HFFc6 (cell line): ENCODE measurements around the gene MBLAC1. TPM values are rescaled to one million over a fixed set of nuclear protein-coding genes. Genes with fewer than 3 reads are reported as not detected.

Experiments
- DNase-seq: peaks from one replicate; pipeline ENCODE4 v3.0.0-alpha.2; 2018
- H3K27ac Mint-ChIP-seq: 2 replicates; pipeline ENCODE4 v1.8.0; 2020; ENCODE audit warnings: mild to moderate bottlenecking, mixed read lengths
- H3K27me3 Mint-ChIP-seq: 2 replicates; pipeline ENCODE4 v1.8.0; 2021; ENCODE audit warnings: mild to moderate bottlenecking, moderate library complexity, mixed read lengths; ENCODE audit not compliant: insufficient read depth
- H3K36me3 Mint-ChIP-seq: 2 replicates; pipeline ENCODE4 v1.8.0; 2021; ENCODE audit warnings: low read depth, mixed read lengths
- H3K4me1 Mint-ChIP-seq: 2 replicates; pipeline ENCODE4 v1.8.0; 2020; ENCODE audit warnings: low read depth, mixed read lengths
- H3K4me3 Mint-ChIP-seq: 2 replicates; pipeline ENCODE4 v1.8.0; 2020; ENCODE audit warnings: mild to moderate bottlenecking, moderate library complexity, mixed read lengths
- H3K9me3 Mint-ChIP-seq: 2 replicates; pipeline ENCODE4 v1.8.0; 2020; ENCODE audit warnings: mild to moderate bottlenecking, mixed read lengths
- CTCF ChIP-seq: fragments of 200-600 bp; sonication (generic); IDR thresholded peaks from 2 replicates; pipeline ENCODE4 v1.5.0; 2021; ENCODE audit warnings: antibody characterized with exemption, mild to moderate bottlenecking
- total RNA-seq, 6 experiments: library from RNA; stranded (reverse); fragmentation: NEBNext Ultra II Directional; extraction: Animal tissue kit (Norgen Biotek cat#: 25700); gene quantifications; 2 replicates in 1 of 6; 3 replicates in 5 of 6; pipeline ENCODE4 v1.2.3, GENCODE V29; 2021

Gene MBLAC1
- total RNA-seq, 6 experiments from 2014 or later, result 2.3 to 3.0 (median 2.5) TPM

- DNase-seq, result no peak
- Mint-ChIP-seq H3K27ac (no peak overlapping the region), H3K27me3 (no peaks in the 10 kb centered on the region; the same call in 1 of the 2 replicates), H3K36me3 (peaks cover 29% of the 10 kb centered on the region), H3K9me3 (no peaks in the 10 kb centered on the region), H3K4me3 (no peak overlapping the region), H3K4me1 (peaks cover under 1% of the 10 kb centered on the region; the same call in 1 of the 2 replicates)
- TF ChIP-seq CTCF, result no peak
Observed at GRCh38 chr7:100115026-100115425, 11.7 kb upstream of the MBLAC1 start.

- H3K4me3 Mint-ChIP-seq, result peak overlapping the region; percentile 97
- H3K27ac Mint-ChIP-seq, result peak overlapping the region; percentile 98
Observed at GRCh38 chr7:100118388-100119071, 8.2 kb upstream of the MBLAC1 start.

GRCh38 chr7:100119072-100119969, 7.4 kb upstream of the MBLAC1 start, which contains the start of the genes CNPY4 and TAF6:
Gene CNPY4, plus strand, starts transcription at chr7:100119634. Its CDS starts 111 bp downstream, at chr7:100119745.
Gene TAF6, minus strand, starts transcription at chr7:100119358. Its CDS starts 5,149 bp downstream, at chr7:100114209.
- Mint-ChIP-seq H3K4me3 (peak within 1 kb of the TSS; percentile 97), H3K27ac (peak within 1 kb of the TSS; percentile 98), H3K9me3 (no peaks in the 10 kb centered on the region), H3K36me3 (peaks cover 21% of the 10 kb centered on the region), H3K4me1 (peaks cover 8% of the 10 kb centered on the region), H3K27me3 (no peaks in the 10 kb centered on the region; the same call in 1 of the 2 replicates)
- DNase-seq, result peak; percentile 92
- TF ChIP-seq CTCF, result no peak

More at GRCh38 chr7:100118388-100119071, 8.2 kb upstream of the MBLAC1 start:
- peaks cover 8% of the 10 kb centered on the region for H3K4me1 Mint-ChIP-seq
- H3K9me3 Mint-ChIP-seq, result no peaks in the 10 kb centered on the region
- peaks cover 27% of the 10 kb centered on the region for H3K36me3 Mint-ChIP-seq
- TF ChIP-seq CTCF, result no peak
- DNase-seq, result no peak
- H3K27me3 Mint-ChIP-seq, result no peaks in the 10 kb centered on the region; the same call in 1 of the 2 replicates

- Mint-ChIP-seq H3K27me3 (no peaks in the 10 kb centered on the region; the same call in 1 of the 2 replicates), H3K4me3 (peak overlapping the region; percentile 97), H3K36me3 (peaks cover 21% of the 10 kb centered on the region), H3K27ac (peak overlapping the region; percentile 98), H3K4me1 (peaks cover 8% of the 10 kb centered on the region), H3K9me3 (no peaks in the 10 kb centered on the region)
- TF ChIP-seq CTCF, result no peak
- peak; percentile 50 for DNase-seq
Observed at GRCh38 chr7:100119970-100120732, 6.6 kb upstream of the MBLAC1 start.

- no peaks in the 10 kb centered on the region for H3K9me3 Mint-ChIP-seq
- peak overlapping the region; percentile 97 for H3K4me3 Mint-ChIP-seq
- no peaks in the 10 kb centered on the region; the same call in 1 of the 2 replicates for H3K27me3 Mint-ChIP-seq
- peaks cover 21% of the 10 kb centered on the region for H3K36me3 Mint-ChIP-seq
- DNase-seq, result no peak
- H3K27ac Mint-ChIP-seq, result peak overlapping the region; percentile 98
- no peak for TF ChIP-seq CTCF
- H3K4me1 Mint-ChIP-seq, result peaks cover 8% of the 10 kb centered on the region
Observed at GRCh38 chr7:100120733-100121036, 6.1 kb upstream of the MBLAC1 start.
